DND-41 (cell line): Measurements from ENCODE around the gene PADI3.

Experiments
- ATAC-seq: fragments of 200-7000 bp; cut with Tn5 transposase; 3 replicates; pipeline ENCODE4 v1.9.1; 2021; ENCODE audit warnings: low read depth; ENCODE audit not compliant: insufficient read depth
- DNase-seq: peaks from one replicate; pipeline ENCODE4 v3.0.0-alpha.2; 2020
- H2AFZ ChIP-seq: 2 replicates; pipeline ENCODE4 v1.6.0; 2012; ENCODE audit warnings: low read depth, low read length
- H3K27ac ChIP-seq: 2 replicates; pipeline ENCODE4 v1.5.1; 2012; ENCODE audit warnings: low read length, inconsistent platforms
- H3K27me3 ChIP-seq: fragments of 200-600 bp; sonication (generic); 2 replicates; pipeline ENCODE4 v1.6.0; 2012; ENCODE audit warnings: low read length, mild to moderate bottlenecking, inconsistent platforms; ENCODE audit not compliant: insufficient read depth, poor library complexity
- H3K36me3 ChIP-seq: 2 replicates; pipeline ENCODE4 v1.5.1; 2012; ENCODE audit warnings: low read length, inconsistent platforms; ENCODE audit not compliant: insufficient read depth
- H3K4me1 ChIP-seq: 2 replicates; pipeline ENCODE4 v1.5.1; 2012; ENCODE audit warnings: mild to moderate bottlenecking, low read length; ENCODE audit not compliant: insufficient read depth
- H3K4me2 ChIP-seq: 2 replicates; pipeline ENCODE4 v1.6.0; 2012; ENCODE audit warnings: mild to moderate bottlenecking, moderate library complexity, low read length, inconsistent platforms; ENCODE audit not compliant: insufficient read depth
- H3K4me3 ChIP-seq, 2 experiments: fragments of 200-600 bp in 1 of 2; shearing (Covaris generic) in 1 of 2; 2 replicates each; pipeline ENCODE4 v1.5.1; 2012 to 2016; ENCODE audit warnings: inconsistent platforms in 2 of 2, low read length in 2 of 2, mild to moderate bottlenecking in 2 of 2, low read depth in 1 of 2, moderate library complexity in 1 of 2
- H3K79me2 ChIP-seq: 2 replicates; pipeline ENCODE4 v1.6.0; 2012; ENCODE audit warnings: low read length, inconsistent platforms; ENCODE audit not compliant: insufficient read depth
- H3K9ac ChIP-seq: 2 replicates; pipeline ENCODE4 v1.6.0; 2012; ENCODE audit warnings: low read depth, mild to moderate bottlenecking, inconsistent platforms, low read length, moderate library complexity
- H3K9me3 ChIP-seq: 2 replicates; pipeline ENCODE4 v1.5.1; 2012; ENCODE audit warnings: low read length, moderate library complexity, mild to moderate bottlenecking, inconsistent platforms; ENCODE audit not compliant: insufficient read depth, severe bottlenecking
- H4K20me1 ChIP-seq: 2 replicates; pipeline ENCODE4 v1.6.0; 2012; ENCODE audit warnings: low read length; ENCODE audit not compliant: insufficient read depth
- EZH2 ChIP-seq: IDR thresholded peaks from 3 replicates; pipeline ENCODE4 v1.6.1; 2012; ENCODE audit warnings: borderline replicate concordance, low read depth, mild to moderate bottlenecking, moderate library complexity, low read length, inconsistent platforms; ENCODE audit not compliant: severe bottlenecking
- TF ChIP-seq, protein P1 (sequence below): IDR thresholded peaks from 2 replicates; pipeline ENCODE4 v1.5.1; 2012; ENCODE audit warnings: borderline replicate concordance, low read length, moderate library complexity, mild to moderate bottlenecking; ENCODE audit not compliant: poor library complexity, severe bottlenecking; ENCODE audit errors: extremely low read depth

PADI3 gene

DNA sequence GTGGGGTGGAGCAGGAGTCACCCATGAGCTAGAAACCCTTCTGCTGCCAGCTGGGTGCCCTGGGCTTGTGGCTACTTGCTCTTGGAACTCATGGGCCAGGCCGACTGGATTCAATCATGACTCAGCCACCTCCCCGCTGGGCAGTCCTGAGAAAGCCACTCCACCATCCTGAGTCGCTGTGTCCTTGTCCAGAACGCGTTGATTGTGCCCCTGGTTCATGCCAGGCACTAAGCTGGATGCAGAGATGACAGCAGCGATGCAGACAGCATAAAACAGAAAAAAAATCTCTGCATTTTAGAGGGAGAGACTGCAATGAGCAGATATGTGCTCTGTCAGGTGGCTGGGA lies 33.4 kb upstream of the PADI3 start:
- peaks cover 31% of the 10 kb centered on the region for H4K20me1 ChIP-seq
- no peaks in the 10 kb centered on the region for H3K36me3 ChIP-seq
- no peak overlapping the region for H3K4me2 ChIP-seq
- H2AFZ ChIP-seq: no peak overlapping the region
- ATAC-seq: no peak
- no peaks in the 10 kb centered on the region for H3K9me3 ChIP-seq
- no peaks in the 10 kb centered on the region for H3K79me2 ChIP-seq
- H3K27me3 ChIP-seq: peaks cover 38% of the 10 kb centered on the region
- no peak overlapping the region for H3K4me3 ChIP-seq
- TF ChIP-seq EZH2: no peak
- TF ChIP-seq, protein P1, sequence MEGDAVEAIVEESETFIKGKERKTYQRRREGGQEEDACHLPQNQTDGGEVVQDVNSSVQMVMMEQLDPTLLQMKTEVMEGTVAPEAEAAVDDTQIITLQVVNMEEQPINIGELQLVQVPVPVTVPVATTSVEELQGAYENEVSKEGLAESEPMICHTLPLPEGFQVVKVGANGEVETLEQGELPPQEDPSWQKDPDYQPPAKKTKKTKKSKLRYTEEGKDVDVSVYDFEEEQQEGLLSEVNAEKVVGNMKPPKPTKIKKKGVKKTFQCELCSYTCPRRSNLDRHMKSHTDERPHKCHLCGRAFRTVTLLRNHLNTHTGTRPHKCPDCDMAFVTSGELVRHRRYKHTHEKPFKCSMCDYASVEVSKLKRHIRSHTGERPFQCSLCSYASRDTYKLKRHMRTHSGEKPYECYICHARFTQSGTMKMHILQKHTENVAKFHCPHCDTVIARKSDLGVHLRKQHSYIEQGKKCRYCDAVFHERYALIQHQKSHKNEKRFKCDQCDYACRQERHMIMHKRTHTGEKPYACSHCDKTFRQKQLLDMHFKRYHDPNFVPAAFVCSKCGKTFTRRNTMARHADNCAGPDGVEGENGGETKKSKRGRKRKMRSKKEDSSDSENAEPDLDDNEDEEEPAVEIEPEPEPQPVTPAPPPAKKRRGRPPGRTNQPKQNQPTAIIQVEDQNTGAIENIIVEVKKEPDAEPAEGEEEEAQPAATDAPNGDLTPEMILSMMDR: no peak
- H3K4me1 ChIP-seq: peaks cover 15% of the 10 kb centered on the region
- DNase-seq: no peak
- H3K27ac ChIP-seq: no peak overlapping the region
- no peak overlapping the region for H3K9ac ChIP-seq

DNA sequence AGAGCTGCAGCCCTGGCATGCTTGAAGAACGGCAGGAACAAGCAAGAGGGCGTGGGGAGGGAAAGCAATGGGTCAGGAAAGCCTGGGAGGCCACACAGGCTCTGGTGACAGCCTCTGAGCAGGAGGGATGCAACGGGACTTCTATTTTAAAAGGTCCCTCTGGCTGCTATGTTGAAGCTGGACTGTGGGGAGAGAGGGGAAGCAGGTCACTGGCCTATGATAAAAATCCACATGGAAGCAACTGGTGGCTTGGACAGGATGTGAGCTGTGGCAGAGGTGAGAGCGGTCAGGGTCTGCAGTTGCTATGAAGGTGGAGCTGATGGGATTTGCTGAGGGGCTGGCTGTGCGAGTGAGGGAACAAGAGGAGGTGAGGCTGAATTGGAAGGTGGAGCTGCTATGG lies 32.8 kb upstream of the PADI3 start:
- no peaks in the 10 kb centered on the region for H3K9me3 ChIP-seq
- H3K4me2 ChIP-seq: no peak overlapping the region
- H2AFZ ChIP-seq: no peak overlapping the region
- H3K79me2 ChIP-seq: no peaks in the 10 kb centered on the region
- no peak overlapping the region for H3K27ac ChIP-seq
- peaks cover 38% of the 10 kb centered on the region for H3K27me3 ChIP-seq
- H3K36me3 ChIP-seq: no peaks in the 10 kb centered on the region
- H3K4me1 ChIP-seq: peaks cover 15% of the 10 kb centered on the region
- TF ChIP-seq EZH2: no peak
- TF ChIP-seq, protein P1: no peak
- H3K4me3 ChIP-seq: no peak overlapping the region
- no peak overlapping the region for H3K9ac ChIP-seq
- no peak for DNase-seq
- ATAC-seq: no peak
- peaks cover 31% of the 10 kb centered on the region for H4K20me1 ChIP-seq

DNA sequence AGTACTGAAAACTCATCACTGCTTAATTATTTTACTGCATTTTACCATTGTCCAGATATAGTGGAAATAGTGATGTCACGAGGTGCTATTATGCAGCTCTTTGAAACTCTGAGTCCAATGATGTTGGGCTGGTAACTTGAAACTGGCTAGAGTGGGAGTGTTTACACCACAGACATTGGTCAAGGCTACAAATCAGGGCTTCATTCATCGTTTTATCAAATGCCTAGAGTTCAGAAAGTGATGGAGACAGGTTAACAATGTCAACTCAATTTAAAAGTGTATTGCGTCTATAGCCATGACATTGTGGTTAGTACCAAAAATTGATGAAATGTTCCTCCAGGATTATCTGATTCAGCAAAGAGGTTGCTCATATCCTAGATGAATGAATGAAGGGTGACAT lies 31.3 kb upstream of the PADI3 start:
- Histone ChIP-seq H3K79me2 (no peaks in the 10 kb centered on the region), H3K27me3 (peaks cover 32% of the 10 kb centered on the region), H3K27ac (no peak overlapping the region), H3K9me3 (no peaks in the 10 kb centered on the region), H3K4me3 (no peak overlapping the region), H3K36me3 (no peaks in the 10 kb centered on the region), H3K4me1 (peaks cover 6% of the 10 kb centered on the region), H4K20me1 (peaks cover 23% of the 10 kb centered on the region), H2AFZ (no peak overlapping the region), H3K9ac (no peak overlapping the region), H3K4me2 (no peak overlapping the region)
- TF ChIP-seq, protein P1: no peak
- TF ChIP-seq EZH2: no peak
- ATAC-seq: no peak
- no peak for DNase-seq

DNA sequence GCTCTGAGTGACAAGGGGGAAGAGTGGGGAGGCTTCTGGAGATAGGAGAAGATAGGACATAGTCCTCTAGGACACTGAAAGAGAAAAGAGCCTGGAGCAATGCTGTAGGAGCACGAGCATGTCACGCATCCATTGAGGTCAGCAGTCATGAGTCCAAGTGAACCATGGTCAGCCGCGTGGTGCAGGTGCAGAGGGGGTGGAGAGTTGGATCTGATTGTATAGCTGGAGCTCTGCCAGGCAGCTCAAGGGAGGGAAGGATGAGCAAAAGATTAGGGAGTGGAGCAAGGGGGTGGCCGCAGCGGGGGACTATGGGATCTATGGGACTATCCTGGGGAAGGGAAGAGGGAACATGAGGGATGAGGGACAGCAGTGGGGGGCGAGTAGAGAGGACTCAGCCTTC lies 30.0 kb upstream of the PADI3 start:
- peaks cover 19% of the 10 kb centered on the region for H3K27me3 ChIP-seq
- DNase-seq: no peak
- H3K4me2 ChIP-seq: no peak overlapping the region
- peaks cover 22% of the 10 kb centered on the region for H4K20me1 ChIP-seq
- H3K9me3 ChIP-seq: no peaks in the 10 kb centered on the region
- no peak for ATAC-seq
- TF ChIP-seq, protein P1: no peak
- TF ChIP-seq EZH2: no peak
- H3K9ac ChIP-seq: no peak overlapping the region
- H3K4me3 ChIP-seq: no peak overlapping the region
- H3K36me3 ChIP-seq: no peaks in the 10 kb centered on the region
- H3K27ac ChIP-seq: no peak overlapping the region
- no peak overlapping the region for H2AFZ ChIP-seq
- no peaks in the 10 kb centered on the region for H3K4me1 ChIP-seq
- H3K79me2 ChIP-seq: no peaks in the 10 kb centered on the region
